ENCODE measurements around the gene CLPTM1. TPM values are rescaled to one million over a fixed set of nuclear protein-coding genes. Genes with fewer than 3 reads are reported as not detected.

CLPTM1 gene
- total and polyA plus RNA-seq, 9 of the 15 experiments (the other 6 are each of a cell fraction or from before 2014, with no cell fraction given): 0.37 to 96.0 (median 27.5) TPM

GRCh38 chr19:45011959-45012358 lies 56.8 kb downstream of the CLPTM1 start (continued):
- TF ChIP-seq REST (IDR thresholded peaks at IDR 0.05; ENCODE audit: borderline replicate concordance): no peak
- no peak for TF ChIP-seq REST (CRISPR knock-in tag; IDR thresholded peaks at IDR 0.05; ENCODE audit: low read depth)
- no peak for TF ChIP-seq ZNF717 (CRISPR knock-in tag; IDR thresholded peaks at IDR 0.05)
- no peak for TF ChIP-seq MEF2D (tag; conservative IDR thresholded peaks at IDR 0.05; ENCODE audit: low read depth)

Data from K562 (cell line).